SK-N-MC (cell line): Measurements from ENCODE around the gene CDH4.

Source experiments
- DNase-seq: peaks from one replicate; pipeline ENCODE4 v3.0.0-alpha.2; 2011; ENCODE audit warnings: low read depth, low spot score
- H3K27ac ChIP-seq: fragments of 200-600 bp; sonication (generic); 2 replicates; pipeline ENCODE4 v1.5.1; 2016; ENCODE audit warnings: mixed run types
- H3K36me3 ChIP-seq: fragments of 200-600 bp; sonication (generic); 2 replicates; pipeline ENCODE4 v1.6.1; 2017; ENCODE audit warnings: antibody characterized with exemption, low read length, mixed read lengths; ENCODE audit not compliant: insufficient read depth
- H3K4me3 ChIP-seq: fragments of 200-600 bp; sonication (generic); 2 replicates; pipeline ENCODE4 v1.5.1; 2016
- H3K9ac ChIP-seq: fragments of 200-600 bp; sonication (generic); 2 replicates; pipeline ENCODE4 v1.8.0; 2017; ENCODE audit warnings: mixed run types, mixed read lengths; ENCODE audit not compliant: insufficient read length
- H3K9me3 ChIP-seq: fragments of 200-600 bp; sonication (generic); 2 replicates; pipeline ENCODE4 v1.6.1; 2017; ENCODE audit warnings: low read depth, mild to moderate bottlenecking, antibody characterized with exemption, low read length, moderate library complexity, mixed read lengths
- EZH2 ChIP-seq: fragments of 200-600 bp; sonication (generic); IDR thresholded peaks from one replicate; pipeline ENCODE4 v1.6.1; 2017; ENCODE audit warnings: antibody characterized with exemption
- FOXP2 ChIP-seq: optimal IDR thresholded peaks from 2 replicates; pipeline ENCODE3; 2011; ENCODE audit warnings: mild to moderate bottlenecking, moderate library complexity; ENCODE audit not compliant: insufficient read depth; ENCODE audit errors: extremely low read length, control extremely low read depth
- POLR2AphosphoS5 ChIP-seq: IDR thresholded peaks from 2 replicates; pipeline ENCODE4 v1.6.1; 2012; ENCODE audit warnings: mild to moderate bottlenecking, low read depth, low read length, borderline replicate concordance

The CDH4 gene

DNA sequence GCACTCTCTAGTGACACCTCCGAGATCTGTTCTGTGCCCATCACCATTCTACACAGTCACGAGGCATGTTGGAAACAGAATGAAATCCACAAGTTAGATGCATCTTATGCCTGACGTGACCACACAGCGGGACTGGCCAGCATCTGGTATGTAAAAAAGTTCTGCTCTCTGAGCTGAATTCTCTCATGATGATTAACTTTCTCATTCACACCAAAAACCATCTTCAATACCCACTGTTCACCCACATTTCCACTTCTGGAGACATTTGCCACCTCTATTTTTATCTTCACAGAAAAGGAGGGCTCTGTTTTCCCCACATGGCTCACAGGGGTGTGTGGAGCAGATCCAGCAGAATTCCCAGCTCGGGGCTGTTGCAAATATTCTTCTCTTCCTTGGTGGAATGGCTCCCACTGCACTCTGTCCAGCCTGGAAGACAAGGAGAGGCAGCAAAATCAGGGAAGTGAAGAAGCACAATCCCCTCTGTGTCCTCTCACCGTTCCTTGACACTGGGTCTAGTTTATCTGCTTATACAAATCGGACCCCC, 510.2 kb downstream of the CDH4 start:
- H3K9ac ChIP-seq: no peak overlapping the region
- no peak overlapping the region for H3K4me3 ChIP-seq
- no peaks in the 10 kb centered on the region for H3K36me3 ChIP-seq
- TF ChIP-seq POLR2AphosphoS5: no peak
- TF ChIP-seq FOXP2: no peak
- no peak for TF ChIP-seq EZH2
- no peaks in the 10 kb centered on the region for H3K9me3 ChIP-seq
- no peak overlapping the region for H3K27ac ChIP-seq
- DNase-seq: no peak

DNA sequence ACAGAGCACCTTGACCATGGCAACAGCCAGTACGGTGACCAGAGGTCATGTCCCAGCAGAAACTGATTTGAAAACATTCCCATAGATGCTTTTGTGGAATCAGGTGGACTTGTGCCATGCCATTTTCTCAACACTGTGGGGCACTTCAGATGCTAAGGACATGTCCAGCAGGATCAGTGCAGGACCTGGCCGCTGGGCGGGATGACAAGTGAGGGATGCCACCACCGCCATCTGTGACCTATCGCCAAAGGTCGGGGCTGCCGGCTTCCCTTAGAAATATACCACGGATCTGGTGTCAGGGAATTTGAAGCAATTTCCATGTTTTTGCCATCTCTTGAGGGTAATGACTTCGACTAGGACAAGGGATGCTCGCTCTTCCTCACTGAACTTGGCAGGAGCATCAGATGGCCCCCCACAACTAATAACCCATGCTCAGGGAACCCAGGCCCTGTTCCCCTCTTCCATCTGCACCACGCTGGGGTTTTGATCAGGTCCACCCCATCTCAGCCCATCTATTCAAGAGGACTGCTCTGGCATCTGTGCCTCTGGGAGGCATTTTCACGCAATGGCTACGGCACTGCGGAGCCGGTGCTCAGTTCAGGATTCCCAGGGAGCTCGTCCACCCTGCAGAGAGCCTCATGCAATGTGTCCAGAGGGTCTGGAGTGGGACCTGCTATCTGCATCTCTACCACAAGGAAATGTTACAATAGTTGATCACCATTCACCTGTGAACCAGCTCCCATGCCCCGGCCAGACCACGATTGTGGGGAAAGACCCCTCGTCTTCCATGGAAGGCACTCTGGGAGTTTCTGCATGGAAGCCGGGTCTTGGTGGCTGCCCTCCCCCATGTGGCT, 511.1 kb downstream of the CDH4 start:
- Histone ChIP-seq H3K4me3 (no peak overlapping the region), H3K9me3 (no peaks in the 10 kb centered on the region), H3K9ac (no peak overlapping the region), H3K36me3 (no peaks in the 10 kb centered on the region), H3K27ac (no peak overlapping the region)
- TF ChIP-seq FOXP2: no peak
- no peak for TF ChIP-seq EZH2
- TF ChIP-seq POLR2AphosphoS5: no peak
- no peak for DNase-seq

- Histone ChIP-seq H3K9ac (no peak overlapping the region), H3K4me3 (no peak overlapping the region), H3K27ac (no peak overlapping the region), H3K36me3 (no peaks in the 10 kb centered on the region), H3K9me3 (no peaks in the 10 kb centered on the region)
- no peak for DNase-seq
- TF ChIP-seq EZH2 (no peak), FOXP2 (no peak), POLR2AphosphoS5 (no peak)
These were observed 511.8 kb downstream of the CDH4 start for GRCh38 chr20:61763740-61764400.

DNA sequence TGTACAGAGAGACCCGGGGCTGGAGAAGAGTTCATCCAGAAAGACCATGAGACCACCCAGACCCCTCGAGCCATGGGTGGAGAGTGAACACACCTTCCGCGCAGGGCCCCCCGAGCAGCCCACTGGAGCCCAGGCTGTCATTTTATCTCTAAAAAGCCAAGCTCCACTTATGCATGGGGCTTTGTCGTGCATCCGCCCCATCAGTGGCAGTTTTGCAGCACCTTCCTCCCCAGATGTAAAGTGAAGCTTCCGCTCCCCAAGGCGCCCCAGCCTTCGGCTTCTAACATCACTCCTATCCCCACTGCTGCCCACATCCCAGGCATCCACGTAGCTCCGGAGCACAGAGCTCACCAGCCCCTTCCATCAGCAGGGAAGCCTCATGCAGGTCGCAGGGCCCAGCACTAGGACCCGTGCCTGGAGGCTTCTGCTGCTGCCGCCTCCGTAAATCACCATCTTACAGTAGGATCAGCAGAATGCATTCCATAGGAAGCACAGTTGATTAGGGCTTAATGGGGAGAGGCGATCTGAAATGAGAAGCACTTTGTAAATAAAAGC, 512.5 kb downstream of the CDH4 start:
- no peak for DNase-seq
- no peaks in the 10 kb centered on the region for H3K36me3 ChIP-seq
- H3K9ac ChIP-seq: no peak overlapping the region
- H3K9me3 ChIP-seq: no peaks in the 10 kb centered on the region
- H3K4me3 ChIP-seq: no peak overlapping the region
- H3K27ac ChIP-seq: no peak overlapping the region
- no peak for TF ChIP-seq FOXP2
- TF ChIP-seq POLR2AphosphoS5: no peak
- no peak for TF ChIP-seq EZH2

- Histone ChIP-seq H3K4me3 (no peak overlapping the region), H3K9me3 (no peaks in the 10 kb centered on the region), H3K36me3 (no peaks in the 10 kb centered on the region), H3K27ac (no peak overlapping the region), H3K9ac (no peak overlapping the region)
- TF ChIP-seq EZH2: no peak
- TF ChIP-seq FOXP2: no peak
- TF ChIP-seq POLR2AphosphoS5: no peak
- DNase-seq: no peak
These were observed 513.2 kb downstream of the CDH4 start for GRCh38 chr20:61765081-61765870.

DNA sequence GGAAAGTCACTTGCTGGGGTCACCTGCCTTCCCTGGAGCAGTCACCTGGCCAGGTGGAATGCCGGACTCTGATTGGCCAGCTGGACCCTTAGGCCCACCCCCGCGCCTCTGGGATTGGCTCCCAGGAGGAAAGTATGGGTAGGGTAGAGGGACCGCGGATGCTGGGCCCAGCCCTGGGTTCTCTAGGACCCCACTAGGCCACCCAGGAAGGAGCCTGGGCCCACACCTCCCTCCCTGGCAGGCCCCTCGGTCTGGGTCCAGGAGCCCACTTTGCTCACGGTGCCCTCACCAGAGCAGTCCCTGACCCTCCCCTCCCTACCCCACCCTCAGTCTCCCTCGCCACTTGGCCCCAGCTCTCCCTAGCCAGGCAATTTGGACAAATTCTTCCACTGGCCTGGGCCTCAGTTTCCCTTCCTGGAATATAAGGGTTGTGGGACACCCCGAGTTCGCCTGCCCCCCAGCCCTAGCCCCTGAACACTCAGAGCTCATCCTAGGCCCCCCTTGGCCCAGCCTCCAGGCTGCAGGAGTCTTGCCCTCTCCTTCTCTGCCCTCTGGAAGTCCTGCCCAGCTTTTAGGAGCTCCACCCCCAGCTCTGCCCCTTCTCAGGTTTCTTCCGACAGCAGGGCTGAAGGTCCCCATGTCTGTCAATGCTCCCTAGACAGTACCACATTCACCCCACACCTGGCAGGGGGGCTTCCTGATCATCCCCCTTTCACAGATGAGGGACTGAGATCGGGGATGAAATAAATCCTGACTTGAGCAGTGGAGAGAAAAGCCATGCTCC, 514.0 kb downstream of the CDH4 start:
- Histone ChIP-seq H3K4me3 (no peak overlapping the region), H3K27ac (no peak overlapping the region), H3K36me3 (no peaks in the 10 kb centered on the region), H3K9me3 (no peaks in the 10 kb centered on the region), H3K9ac (no peak overlapping the region)
- no peak for DNase-seq
- no peak for TF ChIP-seq POLR2AphosphoS5
- TF ChIP-seq EZH2: no peak
- no peak for TF ChIP-seq FOXP2

DNA sequence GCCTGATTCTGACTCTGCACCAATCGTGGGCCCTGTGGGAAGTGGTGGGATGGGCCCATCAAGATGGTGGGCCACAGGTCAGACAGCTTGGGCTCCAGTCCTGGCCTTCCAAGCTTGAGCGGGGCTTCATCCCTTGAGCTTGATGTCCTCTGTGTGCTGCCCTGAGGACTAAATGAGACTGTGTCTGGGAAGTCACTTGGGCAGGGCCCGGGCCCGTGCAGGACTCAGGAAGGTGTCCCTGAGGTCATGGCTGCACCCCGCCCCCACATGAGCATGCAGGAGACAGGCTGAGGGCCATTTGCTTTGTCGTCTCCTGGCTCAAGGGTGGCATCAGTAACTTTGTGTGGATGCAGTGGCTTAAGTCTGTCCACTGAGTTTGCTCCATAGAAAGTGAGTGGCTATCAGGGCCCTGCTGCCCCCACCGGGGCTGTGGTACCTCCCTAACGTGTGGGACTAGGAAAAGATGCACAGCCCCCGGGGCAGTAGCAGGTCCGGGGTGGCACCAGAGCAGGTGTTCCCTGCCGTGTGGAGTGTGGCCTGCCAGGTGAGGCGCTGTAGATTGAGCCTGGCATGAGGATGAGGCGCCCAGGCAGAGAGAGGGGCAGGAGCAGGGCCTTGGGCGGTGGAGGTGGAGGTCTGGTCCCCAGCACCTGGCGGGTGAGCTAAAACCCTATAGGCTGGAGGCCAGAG, 515.0 kb downstream of the CDH4 start:
- Histone ChIP-seq H3K36me3 (no peaks in the 10 kb centered on the region), H3K9me3 (no peaks in the 10 kb centered on the region), H3K9ac (no peak overlapping the region), H3K27ac (no peak overlapping the region), H3K4me3 (no peak overlapping the region)
- no peak for TF ChIP-seq POLR2AphosphoS5
- TF ChIP-seq EZH2: no peak
- no peak for TF ChIP-seq FOXP2
- no peak for DNase-seq
